H1 (cell line): ENCODE results near the gene ZMIZ1. TPM values are rescaled to one million over a fixed set of nuclear protein-coding genes. Genes with fewer than 3 reads are reported as not detected.

Experiments
- BCL11A ChIP-seq, 2 experiments: IDR thresholded peaks; one replicate each; pipeline ENCODE4 v1.6.1; 2011; ENCODE audit warnings: low read depth in 2 of 2, low read length in 2 of 2, mild to moderate bottlenecking in 2 of 2
- CBX8 ChIP-seq: fragments of 300-800, 300-1000 bp; sonication (generic); IDR thresholded peaks from 2 replicates; pipeline ENCODE4 v1.7.1; 2016; ENCODE audit warnings: low read depth, low read length, borderline replicate concordance
- CHD1 ChIP-seq: IDR thresholded peaks from 2 replicates; pipeline ENCODE4 v1.6.1; 2012; ENCODE audit warnings: low read depth, low read length, improper control_type of control experiment
- CREB1 ChIP-seq: IDR thresholded peaks from 2 replicates; pipeline ENCODE4 v1.6.1; 2012; ENCODE audit warnings: inconsistent platforms
- PHF8 ChIP-seq: fragments of 200-600 bp; sonication (generic); conservative IDR thresholded peaks from 2 replicates; pipeline ENCODE4 v1.7.1; 2012; ENCODE audit warnings: low read depth, mild to moderate bottlenecking, inconsistent platforms, low read length, moderate library complexity
- RFX5 ChIP-seq: IDR thresholded peaks from 2 replicates; pipeline ENCODE4 v1.6.1; 2011; ENCODE audit warnings: low read depth, low read length, improper control_type of control experiment, borderline replicate concordance
- SP2 ChIP-seq: IDR thresholded peaks from 2 replicates; pipeline ENCODE4 v1.6.1; 2012; ENCODE audit warnings: mild to moderate bottlenecking, low read length, inconsistent platforms
- TAF1 ChIP-seq: IDR thresholded peaks from 2 replicates; pipeline ENCODE4 v1.6.1; 2011; ENCODE audit warnings: mild to moderate bottlenecking, low read depth, low read length
- TCF12 ChIP-seq: IDR thresholded peaks from 2 replicates; pipeline ENCODE4 v1.6.1; 2011; ENCODE audit warnings: low read depth, mild to moderate bottlenecking, low read length
- TEAD4 ChIP-seq: IDR thresholded peaks from 2 replicates; pipeline ENCODE4 v1.6.1; 2012; ENCODE audit warnings: low read depth, low read length, inconsistent platforms, mixed read lengths
- ZNF274 ChIP-seq: IDR thresholded peaks from 2 replicates; pipeline ENCODE4 v1.7.0; 2012; ENCODE audit warnings: low read length, borderline replicate concordance; ENCODE audit errors: extremely low read depth
- polyA plus RNA-seq, 7 experiments: library from polyadenylated mRNA; depleted of rRNA in 3 of 7; stranded (reverse) in 5 of 7; unstranded in 2 of 7; fragments of >200 nt in 5 of 7; fragments of 200-250 nt in 2 of 7; gene quantifications; 1 replicate in 5 of 7; 2 replicates in 1 of 7; 4 replicates in 1 of 7; pipeline versions ENCODE4 v1.2.1 to v1.2.3, GENCODE V29; 2011 to 2013; ENCODE audit warnings: missing spikeins in 2 of 7, mixed read lengths in 2 of 7
- total RNA-seq: library from RNA; stranded (reverse); fragmentation: NEBNext Ultra II Directional; extraction: Animal tissue kit (Norgen Biotek cat#: 25700); gene quantifications from 2 replicates; pipeline ENCODE4 v1.2.1, GENCODE V29; 2021
- TF ChIP-seq, protein P1 (sequence below): fragments of 300-600 bp; sonication (generic); IDR thresholded peaks from 2 replicates; pipeline ENCODE4 v1.7.1; 2012; ENCODE audit warnings: low read length, moderate library complexity, mild to moderate bottlenecking, inconsistent platforms; ENCODE audit not compliant: insufficient replicate concordance
- TF ChIP-seq, protein P2 (sequence below): IDR thresholded peaks from 2 replicates; pipeline ENCODE4 v1.6.1; 2012; ENCODE audit warnings: inconsistent platforms

Gene ZMIZ1
- total and polyA plus RNA-seq, 2 of the 8 experiments (the other 6 are each of a cell fraction or from before 2014, with no cell fraction given): 8.1 to 28.0 TPM

DNA sequence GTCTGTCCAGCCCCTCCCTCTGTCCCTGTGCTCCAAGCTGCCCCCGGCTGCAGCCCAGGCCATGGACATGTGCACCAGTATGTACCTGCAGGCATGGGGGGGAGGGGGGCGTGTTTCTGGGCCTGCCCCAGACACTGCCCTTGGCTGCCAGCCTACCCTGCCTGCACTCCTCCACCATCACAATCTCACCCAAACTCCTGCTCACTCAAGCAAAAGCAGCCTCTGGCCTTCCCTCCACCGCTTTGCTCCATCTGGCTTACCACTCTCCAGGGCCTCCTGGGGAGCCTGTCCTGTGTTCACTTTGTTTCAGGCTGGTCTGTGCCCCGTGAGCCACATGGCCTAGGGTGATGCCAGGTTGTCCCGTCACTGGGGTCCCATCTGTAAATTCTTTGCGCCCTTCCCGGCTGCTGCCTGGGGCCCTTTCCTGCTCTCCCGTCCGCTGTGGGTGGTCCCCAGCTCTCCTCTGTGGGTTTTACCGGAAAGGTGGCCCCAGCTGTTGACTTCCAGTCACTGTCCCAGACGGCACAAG is 245.2 kb downstream of the ZMIZ1 start (continued):
- TF ChIP-seq, protein P1, sequence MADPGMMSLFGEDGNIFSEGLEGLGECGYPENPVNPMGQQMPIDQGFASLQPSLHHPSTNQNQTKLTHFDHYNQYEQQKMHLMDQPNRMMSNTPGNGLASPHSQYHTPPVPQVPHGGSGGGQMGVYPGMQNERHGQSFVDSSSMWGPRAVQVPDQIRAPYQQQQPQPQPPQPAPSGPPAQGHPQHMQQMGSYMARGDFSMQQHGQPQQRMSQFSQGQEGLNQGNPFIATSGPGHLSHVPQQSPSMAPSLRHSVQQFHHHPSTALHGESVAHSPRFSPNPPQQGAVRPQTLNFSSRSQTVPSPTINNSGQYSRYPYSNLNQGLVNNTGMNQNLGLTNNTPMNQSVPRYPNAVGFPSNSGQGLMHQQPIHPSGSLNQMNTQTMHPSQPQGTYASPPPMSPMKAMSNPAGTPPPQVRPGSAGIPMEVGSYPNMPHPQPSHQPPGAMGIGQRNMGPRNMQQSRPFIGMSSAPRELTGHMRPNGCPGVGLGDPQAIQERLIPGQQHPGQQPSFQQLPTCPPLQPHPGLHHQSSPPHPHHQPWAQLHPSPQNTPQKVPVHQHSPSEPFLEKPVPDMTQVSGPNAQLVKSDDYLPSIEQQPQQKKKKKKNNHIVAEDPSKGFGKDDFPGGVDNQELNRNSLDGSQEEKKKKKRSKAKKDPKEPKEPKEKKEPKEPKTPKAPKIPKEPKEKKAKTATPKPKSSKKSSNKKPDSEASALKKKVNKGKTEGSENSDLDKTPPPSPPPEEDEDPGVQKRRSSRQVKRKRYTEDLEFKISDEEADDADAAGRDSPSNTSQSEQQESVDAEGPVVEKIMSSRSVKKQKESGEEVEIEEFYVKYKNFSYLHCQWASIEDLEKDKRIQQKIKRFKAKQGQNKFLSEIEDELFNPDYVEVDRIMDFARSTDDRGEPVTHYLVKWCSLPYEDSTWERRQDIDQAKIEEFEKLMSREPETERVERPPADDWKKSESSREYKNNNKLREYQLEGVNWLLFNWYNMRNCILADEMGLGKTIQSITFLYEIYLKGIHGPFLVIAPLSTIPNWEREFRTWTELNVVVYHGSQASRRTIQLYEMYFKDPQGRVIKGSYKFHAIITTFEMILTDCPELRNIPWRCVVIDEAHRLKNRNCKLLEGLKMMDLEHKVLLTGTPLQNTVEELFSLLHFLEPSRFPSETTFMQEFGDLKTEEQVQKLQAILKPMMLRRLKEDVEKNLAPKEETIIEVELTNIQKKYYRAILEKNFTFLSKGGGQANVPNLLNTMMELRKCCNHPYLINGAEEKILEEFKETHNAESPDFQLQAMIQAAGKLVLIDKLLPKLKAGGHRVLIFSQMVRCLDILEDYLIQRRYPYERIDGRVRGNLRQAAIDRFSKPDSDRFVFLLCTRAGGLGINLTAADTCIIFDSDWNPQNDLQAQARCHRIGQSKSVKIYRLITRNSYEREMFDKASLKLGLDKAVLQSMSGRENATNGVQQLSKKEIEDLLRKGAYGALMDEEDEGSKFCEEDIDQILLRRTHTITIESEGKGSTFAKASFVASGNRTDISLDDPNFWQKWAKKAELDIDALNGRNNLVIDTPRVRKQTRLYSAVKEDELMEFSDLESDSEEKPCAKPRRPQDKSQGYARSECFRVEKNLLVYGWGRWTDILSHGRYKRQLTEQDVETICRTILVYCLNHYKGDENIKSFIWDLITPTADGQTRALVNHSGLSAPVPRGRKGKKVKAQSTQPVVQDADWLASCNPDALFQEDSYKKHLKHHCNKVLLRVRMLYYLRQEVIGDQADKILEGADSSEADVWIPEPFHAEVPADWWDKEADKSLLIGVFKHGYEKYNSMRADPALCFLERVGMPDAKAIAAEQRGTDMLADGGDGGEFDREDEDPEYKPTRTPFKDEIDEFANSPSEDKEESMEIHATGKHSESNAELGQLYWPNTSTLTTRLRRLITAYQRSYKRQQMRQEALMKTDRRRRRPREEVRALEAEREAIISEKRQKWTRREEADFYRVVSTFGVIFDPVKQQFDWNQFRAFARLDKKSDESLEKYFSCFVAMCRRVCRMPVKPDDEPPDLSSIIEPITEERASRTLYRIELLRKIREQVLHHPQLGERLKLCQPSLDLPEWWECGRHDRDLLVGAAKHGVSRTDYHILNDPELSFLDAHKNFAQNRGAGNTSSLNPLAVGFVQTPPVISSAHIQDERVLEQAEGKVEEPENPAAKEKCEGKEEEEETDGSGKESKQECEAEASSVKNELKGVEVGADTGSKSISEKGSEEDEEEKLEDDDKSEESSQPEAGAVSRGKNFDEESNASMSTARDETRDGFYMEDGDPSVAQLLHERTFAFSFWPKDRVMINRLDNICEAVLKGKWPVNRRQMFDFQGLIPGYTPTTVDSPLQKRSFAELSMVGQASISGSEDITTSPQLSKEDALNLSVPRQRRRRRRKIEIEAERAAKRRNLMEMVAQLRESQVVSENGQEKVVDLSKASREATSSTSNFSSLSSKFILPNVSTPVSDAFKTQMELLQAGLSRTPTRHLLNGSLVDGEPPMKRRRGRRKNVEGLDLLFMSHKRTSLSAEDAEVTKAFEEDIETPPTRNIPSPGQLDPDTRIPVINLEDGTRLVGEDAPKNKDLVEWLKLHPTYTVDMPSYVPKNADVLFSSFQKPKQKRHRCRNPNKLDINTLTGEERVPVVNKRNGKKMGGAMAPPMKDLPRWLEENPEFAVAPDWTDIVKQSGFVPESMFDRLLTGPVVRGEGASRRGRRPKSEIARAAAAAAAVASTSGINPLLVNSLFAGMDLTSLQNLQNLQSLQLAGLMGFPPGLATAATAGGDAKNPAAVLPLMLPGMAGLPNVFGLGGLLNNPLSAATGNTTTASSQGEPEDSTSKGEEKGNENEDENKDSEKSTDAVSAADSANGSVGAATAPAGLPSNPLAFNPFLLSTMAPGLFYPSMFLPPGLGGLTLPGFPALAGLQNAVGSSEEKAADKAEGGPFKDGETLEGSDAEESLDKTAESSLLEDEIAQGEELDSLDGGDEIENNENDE: no peak
- no peak for TF ChIP-seq ZNF274
- TF ChIP-seq, protein P2, sequence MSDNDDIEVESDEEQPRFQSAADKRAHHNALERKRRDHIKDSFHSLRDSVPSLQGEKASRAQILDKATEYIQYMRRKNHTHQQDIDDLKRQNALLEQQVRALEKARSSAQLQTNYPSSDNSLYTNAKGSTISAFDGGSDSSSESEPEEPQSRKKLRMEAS: no peak
- no peak for TF ChIP-seq BCL11A (IDR thresholded peaks at IDR 0.05; ENCODE audit: low read depth in 2 of 2, low read length in 2 of 2)
- no peak for TF ChIP-seq TAF1
- TF ChIP-seq CHD1: no peak
- no peak for TF ChIP-seq CBX8
- TF ChIP-seq CREB1: no peak
- no peak for TF ChIP-seq PHF8
- no peak for TF ChIP-seq TCF12
- no peak for TF ChIP-seq SP2
- no peak for TF ChIP-seq RFX5
- no peak for TF ChIP-seq TEAD4
